PFSK-1 (cell line): ENCODE data around the gene NOTCH3.
A peak's percentile ranks its signal among the peaks of the same experiment; 100 is the strongest.

Source experiments
- FOXP2 ChIP-seq: optimal IDR thresholded peaks from 2 replicates; pipeline ENCODE3; 2011; ENCODE audit warnings: borderline replicate concordance, control low read depth, inconsistent platforms; ENCODE audit not compliant: insufficient read depth; ENCODE audit errors: extremely low read length, extremely low read depth
- POLR2AphosphoS5 ChIP-seq: IDR thresholded peaks from 2 replicates; pipeline ENCODE4 v1.6.1; 2012; ENCODE audit warnings: low read depth, mild to moderate bottlenecking, control low read depth, low read length, moderate library complexity
- SIN3A ChIP-seq: IDR thresholded peaks from 2 replicates; pipeline ENCODE4 v1.6.1; 2012; ENCODE audit warnings: mild to moderate bottlenecking, low read length, moderate library complexity, borderline replicate concordance; ENCODE audit not compliant: insufficient read depth
- TAF1 ChIP-seq: IDR thresholded peaks from 2 replicates; pipeline ENCODE4 v1.6.1; 2012; ENCODE audit warnings: low read length, control low read depth, borderline replicate concordance; ENCODE audit not compliant: insufficient read depth
- TF ChIP-seq, protein P1 (sequence below), 2 experiments: IDR thresholded peaks; 2 replicates each; pipeline versions ENCODE4 v1.6.1 to v1.8.0; 2011 to 2012; ENCODE audit warnings: low read depth in 2 of 2, low read length in 2 of 2, control low read depth in 1 of 2, inconsistent platforms in 1 of 2, mild to moderate bottlenecking in 1 of 2, moderate library complexity in 1 of 2; ENCODE audit not compliant: insufficient read depth in 1 of 2

Gene NOTCH3

GRCh38 chr19:15128162-15128770, 72.5 kb downstream of the NOTCH3 start:
- TF ChIP-seq SIN3A (no peak), FOXP2 (no peak), TAF1 (no peak), POLR2AphosphoS5 (no peak)
- TF ChIP-seq, protein P1, sequence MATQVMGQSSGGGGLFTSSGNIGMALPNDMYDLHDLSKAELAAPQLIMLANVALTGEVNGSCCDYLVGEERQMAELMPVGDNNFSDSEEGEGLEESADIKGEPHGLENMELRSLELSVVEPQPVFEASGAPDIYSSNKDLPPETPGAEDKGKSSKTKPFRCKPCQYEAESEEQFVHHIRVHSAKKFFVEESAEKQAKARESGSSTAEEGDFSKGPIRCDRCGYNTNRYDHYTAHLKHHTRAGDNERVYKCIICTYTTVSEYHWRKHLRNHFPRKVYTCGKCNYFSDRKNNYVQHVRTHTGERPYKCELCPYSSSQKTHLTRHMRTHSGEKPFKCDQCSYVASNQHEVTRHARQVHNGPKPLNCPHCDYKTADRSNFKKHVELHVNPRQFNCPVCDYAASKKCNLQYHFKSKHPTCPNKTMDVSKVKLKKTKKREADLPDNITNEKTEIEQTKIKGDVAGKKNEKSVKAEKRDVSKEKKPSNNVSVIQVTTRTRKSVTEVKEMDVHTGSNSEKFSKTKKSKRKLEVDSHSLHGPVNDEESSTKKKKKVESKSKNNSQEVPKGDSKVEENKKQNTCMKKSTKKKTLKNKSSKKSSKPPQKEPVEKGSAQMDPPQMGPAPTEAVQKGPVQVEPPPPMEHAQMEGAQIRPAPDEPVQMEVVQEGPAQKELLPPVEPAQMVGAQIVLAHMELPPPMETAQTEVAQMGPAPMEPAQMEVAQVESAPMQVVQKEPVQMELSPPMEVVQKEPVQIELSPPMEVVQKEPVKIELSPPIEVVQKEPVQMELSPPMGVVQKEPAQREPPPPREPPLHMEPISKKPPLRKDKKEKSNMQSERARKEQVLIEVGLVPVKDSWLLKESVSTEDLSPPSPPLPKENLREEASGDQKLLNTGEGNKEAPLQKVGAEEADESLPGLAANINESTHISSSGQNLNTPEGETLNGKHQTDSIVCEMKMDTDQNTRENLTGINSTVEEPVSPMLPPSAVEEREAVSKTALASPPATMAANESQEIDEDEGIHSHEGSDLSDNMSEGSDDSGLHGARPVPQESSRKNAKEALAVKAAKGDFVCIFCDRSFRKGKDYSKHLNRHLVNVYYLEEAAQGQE (IDR thresholded peaks at IDR 0.05; ENCODE audit: insufficient read depth in 1 of 2, low read depth in 2 of 2, low read length in 2 of 2), result no peak

- TF ChIP-seq FOXP2, result no peak
- TF ChIP-seq SIN3A, result no peak
- no peak for TF ChIP-seq POLR2AphosphoS5
- TF ChIP-seq, protein P1 (IDR thresholded peaks at IDR 0.05; ENCODE audit: insufficient read depth in 1 of 2, low read depth in 2 of 2, low read length in 2 of 2), result no peak
- no peak for TF ChIP-seq TAF1
Observed at GRCh38 chr19:15126131-15126910, 74.5 kb downstream of the NOTCH3 start.

DNA sequence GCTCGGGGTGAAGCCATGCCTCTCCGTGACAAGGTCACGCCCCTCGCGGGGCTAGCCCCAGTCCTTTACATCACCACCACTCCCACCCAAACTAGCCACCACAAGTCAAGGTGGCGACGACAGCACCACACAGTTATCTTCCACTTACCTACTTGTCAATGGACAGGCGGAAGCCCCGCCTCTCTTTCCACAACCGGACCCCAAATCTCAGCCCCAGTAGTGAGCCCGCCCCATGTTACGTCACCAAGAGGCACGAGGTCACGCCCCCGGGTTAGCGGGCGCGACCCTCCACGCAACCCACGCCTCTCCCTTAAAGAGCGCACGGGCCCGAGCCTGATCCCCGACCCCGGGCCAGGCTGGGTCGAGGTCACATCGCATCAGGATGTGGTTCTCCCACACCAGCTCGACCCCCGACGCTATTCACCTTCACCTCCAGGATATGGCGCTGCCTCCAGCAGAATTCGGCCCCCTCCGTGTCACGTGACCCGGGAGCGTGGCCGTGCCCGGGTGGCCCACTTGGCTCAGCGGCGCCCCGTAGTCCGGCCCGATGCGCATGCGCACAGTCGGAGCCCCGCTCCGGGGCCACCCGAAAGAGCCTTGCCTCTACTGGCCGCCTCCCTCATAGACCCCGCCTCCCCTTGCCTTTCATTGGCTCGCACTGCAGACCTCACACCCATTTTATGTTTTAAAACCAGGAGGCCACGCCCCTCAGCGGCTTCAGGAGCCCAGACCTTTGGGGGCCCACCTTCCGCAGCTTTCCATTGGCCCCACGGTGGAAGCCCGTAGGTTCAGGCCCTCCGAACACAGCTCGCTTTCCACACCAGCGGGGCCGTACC, 75.3 kb downstream of the NOTCH3 start:
- peak; percentile 73 for TF ChIP-seq POLR2AphosphoS5
- TF ChIP-seq, protein P1 (IDR thresholded peaks at IDR 0.05; ENCODE audit: insufficient read depth in 1 of 2, low read depth in 2 of 2, low read length in 2 of 2), result no peak
- TF ChIP-seq FOXP2, result peak; percentile 69

- no peak for TF ChIP-seq POLR2AphosphoS5
- no peak for TF ChIP-seq SIN3A
- TF ChIP-seq TAF1, result no peak
- TF ChIP-seq, protein P1 (IDR thresholded peaks at IDR 0.05; ENCODE audit: insufficient read depth in 1 of 2, low read depth in 2 of 2, low read length in 2 of 2), result no peak
- TF ChIP-seq FOXP2, result no peak
Observed at GRCh38 chr19:15124572-15125231, 76.1 kb downstream of the NOTCH3 start.
